HG03103 (cell line): Measurements from ENCODE around the gene TMEM9.
A peak's percentile ranks its signal among the peaks of the same experiment; 100 is the strongest.

Experiments used
- ATAC-seq: cut with Tn5 transposase; IDR thresholded peaks from one replicate; pipeline ENCODE4 v1.9.1; 2021; ENCODE audit warnings: low read depth; ENCODE audit not compliant: unreplicated experiment

TMEM9 gene

GRCh38 chr1:201154389-201155165 is at the start of gene TMEM9:
TSS of gene TMEM9 (minus strand) at chr1:201154474. CDS start at chr1:201153923, 551 bp downstream.
- peak; percentile 97 for ATAC-seq

- ATAC-seq, result no peak
Observed at GRCh38 chr1:201198598-201198997, 44.3 kb upstream of the TMEM9 start.

- no peak for ATAC-seq
Observed at GRCh38 chr1:201194046-201194445, 39.8 kb upstream of the TMEM9 start.

GRCh38 chr1:201192261-201192788 is 38.1 kb upstream of the TMEM9 start:
- no peak for ATAC-seq

- no peak for ATAC-seq
Observed at GRCh38 chr1:201191653-201192260, 37.5 kb upstream of the TMEM9 start.

GRCh38 chr1:201190624-201191051 is 36.4 kb upstream of the TMEM9 start, which contains the start of gene IGFN1:
TSS of gene IGFN1 (plus strand) at chr1:201190824. CDS start at chr1:201193294, 2,470 bp downstream.
- no peak for ATAC-seq

- ATAC-seq, result no peak
Observed at GRCh38 chr1:201190005-201190404, 35.7 kb upstream of the TMEM9 start.

GRCh38 chr1:201189085-201189484 is 34.8 kb upstream of the TMEM9 start:
- no peak for ATAC-seq

- ATAC-seq, result no peak
Observed at GRCh38 chr1:201186192-201186591, 31.9 kb upstream of the TMEM9 start.

GRCh38 chr1:201185527-201186128 is 31.4 kb upstream of the TMEM9 start:
- no peak for ATAC-seq

- ATAC-seq, result no peak
Observed at GRCh38 chr1:201185123-201185453, 30.8 kb upstream of the TMEM9 start.

GRCh38 chr1:201184307-201185122 is 30.2 kb upstream of the TMEM9 start:
- ATAC-seq, result no peak

GRCh38 chr1:201183753-201184152 is 29.5 kb upstream of the TMEM9 start:
- no peak for ATAC-seq

- no peak for ATAC-seq
Observed at GRCh38 chr1:201183209-201183608, 28.9 kb upstream of the TMEM9 start.

GRCh38 chr1:201181726-201182125 is 27.5 kb upstream of the TMEM9 start:
- ATAC-seq, result no peak

- no peak for ATAC-seq
Observed at GRCh38 chr1:201181323-201181722, 27.0 kb upstream of the TMEM9 start.

- ATAC-seq, result no peak
Observed at GRCh38 chr1:201180901-201181300, 26.6 kb upstream of the TMEM9 start.

- ATAC-seq, result no peak
Observed at GRCh38 chr1:201180141-201180540, 25.9 kb upstream of the TMEM9 start.

GRCh38 chr1:201178718-201179117 is 24.4 kb upstream of the TMEM9 start:
- ATAC-seq, result no peak

GRCh38 chr1:201176940-201177339 is 22.7 kb upstream of the TMEM9 start:
- no peak for ATAC-seq
